PFSK-1 (cell line): Measurements from ENCODE around the gene CFD.

ENCODE experiments used
- POLR2AphosphoS5 ChIP-seq: IDR thresholded peaks from 2 replicates; pipeline ENCODE4 v1.6.1; 2012; ENCODE audit warnings: low read depth, mild to moderate bottlenecking, control low read depth, low read length, moderate library complexity
- REST ChIP-seq, 2 experiments: IDR thresholded peaks; 2 replicates each; pipeline versions ENCODE4 v1.6.1 to v1.8.0; 2011 to 2012; ENCODE audit warnings: low read depth in 2 of 2, low read length in 2 of 2, control low read depth in 1 of 2, inconsistent platforms in 1 of 2, mild to moderate bottlenecking in 1 of 2, moderate library complexity in 1 of 2; ENCODE audit not compliant: insufficient read depth in 1 of 2
- SIN3A ChIP-seq: IDR thresholded peaks from 2 replicates; pipeline ENCODE4 v1.6.1; 2012; ENCODE audit warnings: mild to moderate bottlenecking, low read length, moderate library complexity, borderline replicate concordance; ENCODE audit not compliant: insufficient read depth
- TAF1 ChIP-seq: IDR thresholded peaks from 2 replicates; pipeline ENCODE4 v1.6.1; 2012; ENCODE audit warnings: low read length, control low read depth, borderline replicate concordance; ENCODE audit not compliant: insufficient read depth

DNA sequence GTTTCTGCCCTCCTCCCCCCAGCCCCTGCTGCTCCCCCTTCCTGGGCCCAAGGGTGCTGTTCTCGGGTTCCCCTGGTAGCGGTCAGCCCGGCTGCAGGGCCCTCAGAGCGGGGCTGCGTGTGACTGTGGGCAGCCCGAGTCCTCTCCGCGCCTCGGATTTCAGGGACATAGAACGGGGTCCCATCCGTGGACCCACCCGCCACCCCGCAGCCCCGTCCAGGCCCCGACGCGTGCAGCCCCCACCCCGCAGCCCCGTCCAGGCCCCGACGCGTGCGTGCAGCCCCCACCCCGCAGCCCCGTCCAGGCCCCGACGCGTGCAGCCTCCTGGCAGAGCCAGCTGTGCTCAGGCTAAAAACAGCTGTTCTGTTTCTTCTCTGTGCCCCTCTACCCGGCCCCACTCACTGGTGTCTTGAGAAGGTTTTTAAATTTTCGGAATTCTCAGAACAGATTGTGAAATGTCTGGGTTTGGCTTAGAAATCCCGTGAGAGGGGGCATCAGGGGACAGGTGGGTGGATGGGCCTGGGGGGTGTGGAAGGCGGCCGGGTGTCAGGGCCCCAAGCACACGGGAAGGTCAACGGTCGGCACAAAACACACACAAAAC lies 24.2 kb upstream of the CFD start:
- TF ChIP-seq POLR2AphosphoS5 (no peak), TAF1 (no peak), REST (IDR thresholded peaks at IDR 0.05; ENCODE audit: insufficient read depth in 1 of 2, low read depth in 2 of 2, low read length in 2 of 2) (no peak), SIN3A (no peak)
